Coronary artery (tissue), 2 donors: ENCODE results near the gene ARID1A.

Source experiments
- DNase-seq: peaks from one replicate; pipeline ENCODE4 v3.0.0-alpha.2; 2017; ENCODE audit warnings: low spot score
- H3K27ac ChIP-seq, 2 donors: fragments of 200-600 bp; sonication (generic); one replicate each; pipeline ENCODE4 v1.5.1; 2016 to 2019
- H3K4me3 ChIP-seq: fragments of 200-600 bp; sonication (generic); 2 replicates; pipeline ENCODE4 v1.5.1; 2016; ENCODE audit warnings: mild to moderate bottlenecking, moderate library complexity
- TF ChIP-seq, protein P1 (sequence below): fragments of 200-600 bp; sonication (generic); IDR thresholded peaks from one replicate; pipeline ENCODE4 v1.5.1; 2019; ENCODE audit warnings: antibody characterized with exemption

Gene ARID1A

DNA sequence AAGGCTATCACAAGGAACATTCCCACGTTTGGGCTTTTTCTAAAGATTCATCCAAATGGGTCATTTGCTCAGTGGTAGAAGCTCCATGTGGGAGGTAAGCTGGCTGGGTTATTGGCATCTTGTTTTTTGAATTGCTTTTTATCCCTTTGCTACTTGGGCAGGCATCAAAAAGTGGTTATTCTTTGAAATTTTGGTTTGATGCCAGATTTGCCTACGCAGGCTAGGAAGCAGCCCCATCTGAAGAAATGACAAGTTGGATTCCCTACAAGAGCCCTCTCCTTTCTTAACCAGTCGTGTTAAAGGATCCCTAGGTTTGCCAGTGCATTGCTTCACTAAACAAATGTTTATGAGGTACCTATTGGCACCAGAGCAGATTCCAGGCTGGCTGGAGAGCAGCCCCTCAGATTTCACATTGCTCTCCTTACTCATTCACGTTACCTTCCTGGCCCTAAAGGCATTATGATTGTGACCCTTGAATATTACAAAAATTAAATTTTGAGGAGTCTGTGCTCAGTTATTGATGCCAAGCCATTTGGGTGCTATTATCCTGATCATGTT is 38.8 kb downstream of the ARID1A start:
- Histone ChIP-seq H3K4me3 (no peak overlapping the region), H3K27ac (peak overlapping the region in 1 of 2 donors; percentile 12)
- no peak for DNase-seq
- TF ChIP-seq, protein P1, sequence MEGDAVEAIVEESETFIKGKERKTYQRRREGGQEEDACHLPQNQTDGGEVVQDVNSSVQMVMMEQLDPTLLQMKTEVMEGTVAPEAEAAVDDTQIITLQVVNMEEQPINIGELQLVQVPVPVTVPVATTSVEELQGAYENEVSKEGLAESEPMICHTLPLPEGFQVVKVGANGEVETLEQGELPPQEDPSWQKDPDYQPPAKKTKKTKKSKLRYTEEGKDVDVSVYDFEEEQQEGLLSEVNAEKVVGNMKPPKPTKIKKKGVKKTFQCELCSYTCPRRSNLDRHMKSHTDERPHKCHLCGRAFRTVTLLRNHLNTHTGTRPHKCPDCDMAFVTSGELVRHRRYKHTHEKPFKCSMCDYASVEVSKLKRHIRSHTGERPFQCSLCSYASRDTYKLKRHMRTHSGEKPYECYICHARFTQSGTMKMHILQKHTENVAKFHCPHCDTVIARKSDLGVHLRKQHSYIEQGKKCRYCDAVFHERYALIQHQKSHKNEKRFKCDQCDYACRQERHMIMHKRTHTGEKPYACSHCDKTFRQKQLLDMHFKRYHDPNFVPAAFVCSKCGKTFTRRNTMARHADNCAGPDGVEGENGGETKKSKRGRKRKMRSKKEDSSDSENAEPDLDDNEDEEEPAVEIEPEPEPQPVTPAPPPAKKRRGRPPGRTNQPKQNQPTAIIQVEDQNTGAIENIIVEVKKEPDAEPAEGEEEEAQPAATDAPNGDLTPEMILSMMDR = no peak

DNA sequence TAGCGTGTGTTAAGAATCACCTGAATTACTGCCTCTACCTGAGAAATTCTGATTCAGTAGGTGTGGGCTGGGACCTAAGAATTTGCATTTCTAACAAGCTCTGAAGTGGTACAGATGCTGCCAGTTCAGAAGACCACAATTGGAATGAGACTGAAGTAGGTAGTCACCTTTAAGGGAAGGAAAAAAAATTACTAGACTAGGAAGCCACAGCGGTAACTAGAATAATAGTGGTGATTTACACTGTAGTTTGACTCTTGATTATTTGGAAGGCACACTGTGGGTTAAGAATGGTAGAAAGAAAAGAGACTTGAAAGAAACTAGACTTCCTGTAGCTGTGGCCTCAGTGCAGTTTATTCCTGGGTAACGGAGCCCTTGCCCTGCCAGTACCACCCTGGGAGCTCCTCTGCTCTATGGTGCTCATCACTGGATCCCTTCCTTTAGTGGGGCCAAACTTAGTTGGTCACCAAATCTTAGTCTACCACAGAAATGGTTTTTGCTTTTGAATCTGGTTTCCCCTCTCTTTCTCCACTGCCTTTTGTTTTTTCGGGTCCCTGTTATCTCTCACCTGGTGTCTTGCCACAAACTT is 43.6 kb downstream of the ARID1A start:
- DNase-seq = no peak
- H3K4me3 ChIP-seq = no peak overlapping the region
- no peak overlapping the region for H3K27ac ChIP-seq
- TF ChIP-seq, protein P1 = no peak

DNA sequence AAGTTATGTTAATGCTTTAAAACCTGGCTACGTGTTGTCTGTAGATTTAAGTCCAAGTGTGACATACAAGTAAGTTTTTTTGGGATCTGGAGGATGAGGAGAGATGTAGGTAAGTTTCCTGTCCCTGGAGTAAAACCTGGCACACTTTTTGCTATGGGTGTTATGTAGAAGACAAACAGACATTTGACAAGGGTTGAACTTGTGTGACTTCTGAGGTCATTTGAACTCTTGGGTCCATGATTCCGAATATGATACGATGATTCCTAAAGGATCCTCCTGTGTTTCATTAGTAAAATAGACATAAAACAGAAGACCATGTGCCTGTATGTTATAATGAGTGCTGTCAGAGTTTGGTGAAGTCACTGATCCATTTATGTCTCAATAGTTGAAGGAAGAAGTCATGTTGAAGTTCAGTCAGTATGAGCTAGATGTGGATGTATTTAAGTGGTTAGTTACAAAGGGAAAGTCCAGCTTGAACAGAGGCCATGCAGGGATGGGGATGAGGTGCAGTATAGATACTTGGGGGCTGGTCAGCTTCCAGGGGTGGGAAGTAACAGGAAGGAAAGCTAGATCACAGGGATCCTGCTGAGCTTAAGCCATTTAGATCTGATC is 44.3 kb downstream of the ARID1A start:
- no peak for DNase-seq
- H3K4me3 ChIP-seq = no peak overlapping the region
- TF ChIP-seq, protein P1 = no peak
- no peak overlapping the region for H3K27ac ChIP-seq

DNA sequence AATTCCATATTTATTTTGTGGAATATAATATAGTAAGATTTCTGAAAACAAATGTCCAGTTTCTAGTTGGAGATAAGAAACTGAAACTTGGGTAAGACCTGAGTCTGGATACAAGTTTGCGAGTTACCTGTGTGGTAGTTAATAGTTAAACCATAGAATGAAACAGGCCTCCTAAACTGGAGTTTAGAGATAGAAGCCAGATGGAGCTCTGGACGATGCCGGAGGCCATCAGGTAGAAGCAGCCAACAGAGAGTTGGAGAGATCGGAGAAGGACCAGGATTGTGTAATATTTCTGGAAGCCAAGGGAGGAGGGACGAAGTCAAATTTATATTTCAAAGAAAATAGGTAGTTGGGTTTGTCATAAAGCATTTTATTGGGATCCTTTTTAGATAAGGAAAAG is 45.1 kb downstream of the ARID1A start:
- Histone ChIP-seq H3K27ac (no peak overlapping the region), H3K4me3 (no peak overlapping the region)
- TF ChIP-seq, protein P1 = no peak
- no peak for DNase-seq

DNA sequence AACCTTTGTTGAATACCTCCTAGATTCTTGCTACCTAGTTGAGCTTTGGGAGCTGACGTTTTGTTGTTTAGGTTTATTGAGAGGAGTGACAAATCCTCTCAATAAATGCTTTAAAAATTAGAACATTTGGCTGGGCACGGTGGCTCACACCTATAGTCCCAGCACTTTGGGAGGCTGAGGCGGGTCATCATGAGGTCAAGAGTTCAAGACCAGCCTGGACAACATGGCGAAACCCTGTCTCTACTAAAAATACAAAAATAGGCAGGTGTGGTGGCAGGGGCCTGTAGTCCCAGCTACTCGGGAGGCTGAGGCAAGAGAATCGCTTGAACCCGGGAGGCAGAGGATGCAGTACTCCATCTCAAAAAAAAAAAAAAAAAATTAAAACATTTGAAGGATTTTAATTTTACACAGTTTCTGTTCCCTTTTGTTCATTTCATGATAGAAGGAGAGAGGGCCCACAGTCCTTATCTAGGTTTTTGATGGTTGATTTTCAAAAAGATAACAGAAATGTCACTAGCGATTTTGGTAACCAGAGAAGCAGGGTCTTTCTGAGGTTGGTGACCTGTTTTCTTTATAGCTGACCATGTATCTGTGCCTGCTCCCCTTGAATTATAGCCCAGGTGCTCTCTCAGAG is 47.7 kb downstream of the ARID1A start:
- H3K4me3 ChIP-seq = no peak overlapping the region
- TF ChIP-seq, protein P1 = no peak
- H3K27ac ChIP-seq = peak overlapping the region in 1 of 2 donors; percentile 70
- no peak for DNase-seq

DNA sequence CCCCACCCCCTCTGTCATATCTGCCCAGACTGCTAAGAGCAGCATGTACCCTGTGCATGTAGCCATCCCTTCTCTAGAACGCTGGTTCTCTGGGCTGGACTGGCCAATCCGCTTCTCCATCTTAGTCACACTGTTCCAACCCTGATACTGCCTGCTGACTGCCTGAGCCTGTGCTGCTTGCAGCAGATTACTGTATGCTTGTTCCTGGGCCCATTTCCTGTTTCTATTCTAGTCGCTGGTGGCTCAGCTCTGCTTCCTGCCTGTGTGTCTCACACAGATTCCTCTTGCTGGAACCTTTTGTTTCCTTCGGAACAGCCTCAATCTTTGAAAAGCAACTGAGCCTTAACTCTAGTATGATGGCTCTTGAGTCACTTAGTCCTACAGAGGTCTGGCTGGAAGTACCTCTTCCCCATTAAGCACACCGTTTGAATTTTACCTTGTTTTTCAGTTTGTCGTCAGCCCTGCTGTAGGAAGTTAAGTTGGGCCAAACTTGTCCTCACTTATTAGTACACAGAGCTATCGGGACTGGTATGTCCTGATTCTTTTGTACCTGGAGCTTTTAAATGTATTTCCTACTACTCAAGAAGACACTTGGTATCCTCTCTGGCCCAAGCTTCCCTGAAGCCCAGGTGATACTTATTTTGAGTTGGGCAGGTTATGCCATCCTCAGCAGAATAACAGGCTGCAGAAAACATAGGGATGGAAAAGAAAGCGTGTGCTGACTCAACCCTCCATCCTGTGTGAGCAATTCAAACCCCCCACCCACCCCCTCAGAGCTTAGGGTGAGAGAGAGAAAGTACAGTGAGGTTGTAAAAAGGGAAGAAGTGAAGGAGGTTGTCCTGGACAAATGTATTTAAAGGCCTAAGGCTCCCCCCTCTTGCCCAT is 48.5 kb downstream of the ARID1A start:
- TF ChIP-seq, protein P1 = no peak
- peak overlapping the region; percentile 7 to 70 for H3K27ac ChIP-seq
- peak overlapping the region; percentile 23 for H3K4me3 ChIP-seq
- no peak for DNase-seq
